Stimulated activated CD4-positive, alpha-beta T cell treated with anti-CD3 and anti-CD28 coated beads, Interleukin-12 subunit alpha, Interleukin-12 subunit beta, amount 100 ng/mL, for 48 hours (primary cell): ENCODE measurements around the gene SATB1.

Source experiments
- DNase-seq, 3 donors: peaks; one replicate each; pipeline ENCODE4 v3.0.0-alpha.2; 2020; ENCODE audit warnings: low read depth in 2 of 3, low spot score in 1 of 3

SATB1 gene

GRCh38 chr3:18402239-18402799, 22.8 kb downstream of the SATB1 start:
- no peak for DNase-seq

GRCh38 chr3:18401300-18401961, 23.7 kb downstream of the SATB1 start:
- no peak for DNase-seq

- DNase-seq: no peak
Observed at GRCh38 chr3:18398448-18398847, 26.7 kb downstream of the SATB1 start.

- DNase-seq: no peak
Observed at GRCh38 chr3:18396428-18396827, 28.7 kb downstream of the SATB1 start.

- DNase-seq: no peak
Observed at GRCh38 chr3:18394384-18394995, 30.6 kb downstream of the SATB1 start.

- DNase-seq: no peak
Observed at GRCh38 chr3:18393906-18394305, 31.2 kb downstream of the SATB1 start.

- no peak for DNase-seq
Observed at GRCh38 chr3:18390024-18390660, 35.0 kb downstream of the SATB1 start.

GRCh38 chr3:18389108-18389733, 35.9 kb downstream of the SATB1 start:
- DNase-seq: no peak

GRCh38 chr3:18386274-18386890, 38.8 kb downstream of the SATB1 start:
- DNase-seq: no peak

GRCh38 chr3:18385706-18386105, 39.4 kb downstream of the SATB1 start:
- DNase-seq: no peak

- DNase-seq: no peak
Observed at GRCh38 chr3:18382760-18383369, 42.3 kb downstream of the SATB1 start.

GRCh38 chr3:18379647-18380046, 45.5 kb downstream of the SATB1 start:
- DNase-seq: no peak

GRCh38 chr3:18378218-18378617, 46.9 kb downstream of the SATB1 start:
- no peak for DNase-seq

- DNase-seq: no peak
Observed at GRCh38 chr3:18376682-18377081, 48.5 kb downstream of the SATB1 start.

- no peak for DNase-seq
Observed at GRCh38 chr3:18372786-18373405, 52.2 kb downstream of the SATB1 start.

GRCh38 chr3:18370672-18371071, 54.5 kb downstream of the SATB1 start:
- DNase-seq: no peak

GRCh38 chr3:18369551-18370185, 55.5 kb downstream of the SATB1 start:
- no peak for DNase-seq

GRCh38 chr3:18366258-18366657, 58.9 kb downstream of the SATB1 start:
- DNase-seq: no peak

GRCh38 chr3:18363338-18363737, 61.8 kb downstream of the SATB1 start:
- DNase-seq: no peak

GRCh38 chr3:18357747-18358146, 67.4 kb downstream of the SATB1 start:
- DNase-seq: no peak
